ENCODE measurements around the gene DDX6.

DNA sequence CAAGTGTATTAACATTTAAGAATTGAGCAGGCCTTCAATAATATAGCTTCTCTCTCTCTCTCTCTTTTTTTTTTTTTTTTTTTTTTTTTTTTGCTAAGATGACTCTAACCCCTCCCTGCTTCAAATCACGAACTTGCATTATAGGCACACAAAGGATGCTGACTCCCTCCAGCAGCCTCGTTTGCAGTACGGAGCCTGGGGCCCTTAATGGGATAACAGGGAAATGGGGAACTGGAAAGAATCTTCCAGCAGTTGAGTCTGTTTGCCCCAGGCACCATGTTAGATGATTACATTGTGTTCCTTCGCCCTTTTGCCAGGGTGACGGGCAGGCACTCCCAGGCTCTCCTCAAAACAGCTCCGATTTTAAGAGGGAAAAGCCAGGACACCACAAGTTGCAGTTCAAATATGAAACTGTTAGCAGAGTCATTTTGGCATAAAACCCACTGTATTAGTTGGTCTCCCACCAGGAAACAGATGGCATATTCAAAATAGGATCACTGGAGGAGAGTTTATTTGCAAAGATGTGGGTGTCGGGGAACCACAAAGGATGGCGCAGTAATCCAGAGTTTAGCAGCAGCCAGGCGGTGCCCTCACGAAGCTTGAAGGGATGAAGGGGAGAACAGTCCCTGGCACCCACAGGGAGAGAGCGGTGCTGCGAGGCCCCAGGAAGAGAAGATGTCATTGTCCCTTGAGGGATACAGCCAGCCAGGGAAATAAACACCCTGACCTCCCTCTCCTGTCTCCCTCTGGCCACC is 85.0 kb downstream of the DDX6 start:
- TF ChIP-seq, protein P1, sequence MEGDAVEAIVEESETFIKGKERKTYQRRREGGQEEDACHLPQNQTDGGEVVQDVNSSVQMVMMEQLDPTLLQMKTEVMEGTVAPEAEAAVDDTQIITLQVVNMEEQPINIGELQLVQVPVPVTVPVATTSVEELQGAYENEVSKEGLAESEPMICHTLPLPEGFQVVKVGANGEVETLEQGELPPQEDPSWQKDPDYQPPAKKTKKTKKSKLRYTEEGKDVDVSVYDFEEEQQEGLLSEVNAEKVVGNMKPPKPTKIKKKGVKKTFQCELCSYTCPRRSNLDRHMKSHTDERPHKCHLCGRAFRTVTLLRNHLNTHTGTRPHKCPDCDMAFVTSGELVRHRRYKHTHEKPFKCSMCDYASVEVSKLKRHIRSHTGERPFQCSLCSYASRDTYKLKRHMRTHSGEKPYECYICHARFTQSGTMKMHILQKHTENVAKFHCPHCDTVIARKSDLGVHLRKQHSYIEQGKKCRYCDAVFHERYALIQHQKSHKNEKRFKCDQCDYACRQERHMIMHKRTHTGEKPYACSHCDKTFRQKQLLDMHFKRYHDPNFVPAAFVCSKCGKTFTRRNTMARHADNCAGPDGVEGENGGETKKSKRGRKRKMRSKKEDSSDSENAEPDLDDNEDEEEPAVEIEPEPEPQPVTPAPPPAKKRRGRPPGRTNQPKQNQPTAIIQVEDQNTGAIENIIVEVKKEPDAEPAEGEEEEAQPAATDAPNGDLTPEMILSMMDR (IDR thresholded peaks at IDR 0.05): no peak
- TF ChIP-seq POLR2A (IDR thresholded peaks at IDR 0.05): no peak

Data from uterus (tissue), 2 donors.